Measurements from ENCODE around the gene C19orf67. TPM values are rescaled to one million over a fixed set of nuclear protein-coding genes. Genes with fewer than 3 reads are reported as not detected.

Gene C19orf67
- total and polyA plus RNA-seq, 2 donors (not counting 1 experiment from before 2014, with no cell fraction given): 1.2 TPM; not detected in 1

- DNase-seq: no peak
- H3K9me3 Mint-ChIP-seq (ENCODE audit: insufficient read depth): no peaks in the 10 kb centered on the region
- intact Hi-C loops (cut with micrococcal nuclease): no loop called here
- no peak for ATAC-seq (ENCODE audit: low read depth)
- no CpG with 5 or more reads among the region's 2 CpGs for WGBS (ENCODE audit: insufficient coverage)
- H3K27me3 Mint-ChIP-seq: peaks cover 2% of the 10 kb centered on the region
- Histone ChIP-seq H3K4me3 (ENCODE audit: control extremely low read depth in 1 of 5, extremely low read depth in 1 of 5, insufficient read depth in 1 of 5, low read depth in 2 of 5, low read length in 4 of 5) (no peak overlapping the region), H3K9me3 (ENCODE audit: control extremely low read depth in 1 of 3, control insufficient read depth in 2 of 3, insufficient read depth in 1 of 3, low read length in 2 of 3) (no peaks in the 10 kb centered on the region), H4K20me1 (ENCODE audit: control insufficient read depth, insufficient read depth, low read length, poor library complexity, severe bottlenecking) (no peaks in the 10 kb centered on the region), H3K36me3 (replicated peaks in 1 of 2; ENCODE audit: control extremely low read depth in 1 of 2, control insufficient read depth in 1 of 2, extremely low read depth in 1 of 2, insufficient read depth in 2 of 2, low read length in 1 of 2) (no peaks in the 10 kb centered on the region), H3K4me2 (replicated peaks; ENCODE audit: low read depth, low read length, poor library complexity, severe bottlenecking) (no peak overlapping the region), H3K79me2 (ENCODE audit: control insufficient read depth, insufficient read depth, low read length) (peaks cover 4% of the 10 kb centered on the region), H3K27ac (ENCODE audit: low read length in 2 of 2) (no peak overlapping the region), H3K4me1 (ENCODE audit: control insufficient read depth in 2 of 2, insufficient read depth in 2 of 2, low read length in 2 of 2) (peaks cover 30 to 37% of the 10 kb centered on the region in 2 donors), H3K9ac (ENCODE audit: low read length) (no peak overlapping the region), H2AFZ (ENCODE audit: insufficient read depth, low read depth, low read length, poor library complexity, severe bottlenecking) (no peak overlapping the region), H3K27me3 (replicated peaks in 1 of 4; ENCODE audit: control extremely low read depth in 1 of 4, control insufficient read depth in 3 of 4, insufficient read depth in 4 of 4, low read length in 3 of 4) (peaks cover 0 to 10% (median 4%) of the 10 kb centered on the region in 4 experiments)
- H3K4me3 Mint-ChIP-seq: no peak overlapping the region
- no peak for TF ChIP-seq CTCF (IDR thresholded peaks at IDR 0.05)
- no peak for TF ChIP-seq EZH2 (IDR thresholded peaks at IDR 0.05; ENCODE audit: borderline replicate concordance, insufficient read depth, low read depth, low read length, poor library complexity, severe bottlenecking)
- ChIA-PET POLR2A (interaction anchor here (0.7 to 0.9 kb wide), 3 partner anchors 39 to 290 kb away, joined by 4 to 7 read pairs (median 6); partner anchors contain the start of gene PRKACA), CTCF (interaction anchor here (0.7 to 2.4 kb wide), 7 partner anchors 9 to 340 kb away, joined by 3 to 10 read pairs (median 4); no protein-coding TSS in a partner anchor)
- H3K4me1 Mint-ChIP-seq: peaks cover 31% of the 10 kb centered on the region
- H3K27ac Mint-ChIP-seq: no peak overlapping the region
Observed at GRCh38 chr19:14078411-14078810, 7.2 kb downstream of the C19orf67 start.

Measured in B cell (primary cell).